Vagina (tissue), 2 donors: Measurements from ENCODE around the gene SNRNP25.

Source experiments
- POLR2A ChIP-seq, 2 donors: fragments of 450-650 bp; IDR thresholded peaks; one replicate each; pipeline ENCODE4 v1.6.1; 2017; ENCODE audit warnings: antibody characterized with exemption in 2 of 2, mild to moderate bottlenecking in 2 of 2, moderate library complexity in 2 of 2
- POLR2AphosphoS5 ChIP-seq, 2 donors: sonication (generic); formaldehyde crosslinking; IDR thresholded peaks; one replicate each; pipeline ENCODE4 v1.9.0; 2017; ENCODE audit warnings: antibody characterized with exemption in 2 of 2, mild to moderate bottlenecking in 2 of 2, low read depth in 1 of 2; ENCODE audit not compliant: insufficient read depth in 1 of 2
- TF ChIP-seq, protein P1 (sequence below), 3 experiments: fragments of 450-650 bp in 2 of 3; fragments of 200-600 bp in 1 of 3; sonication (generic) in 1 of 3; IDR thresholded peaks; one replicate each; pipeline ENCODE4 v1.5.1; 2017 to 2019; ENCODE audit warnings: antibody characterized with exemption in 3 of 3, mild to moderate bottlenecking in 2 of 3, moderate library complexity in 2 of 3

DNA sequence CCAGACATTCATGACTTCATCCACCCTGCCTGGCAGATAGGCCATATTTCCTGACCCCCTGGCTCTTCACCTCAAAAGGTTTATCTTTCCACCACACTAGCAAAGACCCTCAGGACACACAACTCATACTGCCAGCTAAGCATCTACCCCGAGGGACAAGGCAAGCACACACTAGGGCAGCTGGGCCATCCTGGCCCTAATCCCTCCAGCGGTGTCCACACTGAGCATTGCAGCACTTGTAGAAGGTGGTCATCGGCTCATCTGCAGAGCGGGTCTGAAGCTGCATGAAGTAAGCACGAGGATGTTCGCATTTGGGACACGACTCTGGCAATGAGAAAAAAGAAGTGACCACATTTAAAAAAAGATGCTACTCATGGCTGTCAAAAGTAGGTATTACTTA, 6.4 kb upstream of the SNRNP25 start:
- TF ChIP-seq, protein P1, sequence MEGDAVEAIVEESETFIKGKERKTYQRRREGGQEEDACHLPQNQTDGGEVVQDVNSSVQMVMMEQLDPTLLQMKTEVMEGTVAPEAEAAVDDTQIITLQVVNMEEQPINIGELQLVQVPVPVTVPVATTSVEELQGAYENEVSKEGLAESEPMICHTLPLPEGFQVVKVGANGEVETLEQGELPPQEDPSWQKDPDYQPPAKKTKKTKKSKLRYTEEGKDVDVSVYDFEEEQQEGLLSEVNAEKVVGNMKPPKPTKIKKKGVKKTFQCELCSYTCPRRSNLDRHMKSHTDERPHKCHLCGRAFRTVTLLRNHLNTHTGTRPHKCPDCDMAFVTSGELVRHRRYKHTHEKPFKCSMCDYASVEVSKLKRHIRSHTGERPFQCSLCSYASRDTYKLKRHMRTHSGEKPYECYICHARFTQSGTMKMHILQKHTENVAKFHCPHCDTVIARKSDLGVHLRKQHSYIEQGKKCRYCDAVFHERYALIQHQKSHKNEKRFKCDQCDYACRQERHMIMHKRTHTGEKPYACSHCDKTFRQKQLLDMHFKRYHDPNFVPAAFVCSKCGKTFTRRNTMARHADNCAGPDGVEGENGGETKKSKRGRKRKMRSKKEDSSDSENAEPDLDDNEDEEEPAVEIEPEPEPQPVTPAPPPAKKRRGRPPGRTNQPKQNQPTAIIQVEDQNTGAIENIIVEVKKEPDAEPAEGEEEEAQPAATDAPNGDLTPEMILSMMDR (IDR thresholded peaks at IDR 0.05) = no peak
- TF ChIP-seq POLR2AphosphoS5 (IDR thresholded peaks at IDR 0.05; ENCODE audit: insufficient read depth in 1 of 2, low read depth in 1 of 2) = no peak
- no peak for TF ChIP-seq POLR2A (IDR thresholded peaks at IDR 0.05)
